Measurements from ENCODE around the gene THRA.

THRA gene

GRCh38 chr17:40023590-40024292, 39.0 kb upstream of the THRA start:
- TF ChIP-seq, protein P1, sequence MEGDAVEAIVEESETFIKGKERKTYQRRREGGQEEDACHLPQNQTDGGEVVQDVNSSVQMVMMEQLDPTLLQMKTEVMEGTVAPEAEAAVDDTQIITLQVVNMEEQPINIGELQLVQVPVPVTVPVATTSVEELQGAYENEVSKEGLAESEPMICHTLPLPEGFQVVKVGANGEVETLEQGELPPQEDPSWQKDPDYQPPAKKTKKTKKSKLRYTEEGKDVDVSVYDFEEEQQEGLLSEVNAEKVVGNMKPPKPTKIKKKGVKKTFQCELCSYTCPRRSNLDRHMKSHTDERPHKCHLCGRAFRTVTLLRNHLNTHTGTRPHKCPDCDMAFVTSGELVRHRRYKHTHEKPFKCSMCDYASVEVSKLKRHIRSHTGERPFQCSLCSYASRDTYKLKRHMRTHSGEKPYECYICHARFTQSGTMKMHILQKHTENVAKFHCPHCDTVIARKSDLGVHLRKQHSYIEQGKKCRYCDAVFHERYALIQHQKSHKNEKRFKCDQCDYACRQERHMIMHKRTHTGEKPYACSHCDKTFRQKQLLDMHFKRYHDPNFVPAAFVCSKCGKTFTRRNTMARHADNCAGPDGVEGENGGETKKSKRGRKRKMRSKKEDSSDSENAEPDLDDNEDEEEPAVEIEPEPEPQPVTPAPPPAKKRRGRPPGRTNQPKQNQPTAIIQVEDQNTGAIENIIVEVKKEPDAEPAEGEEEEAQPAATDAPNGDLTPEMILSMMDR (IDR thresholded peaks at IDR 0.05; ENCODE audit: borderline replicate concordance, insufficient read depth, low read depth, low read length), result no peak
- H3K4me3 ChIP-seq (ENCODE audit: low read depth, low read length), result no peak overlapping the region

DNA sequence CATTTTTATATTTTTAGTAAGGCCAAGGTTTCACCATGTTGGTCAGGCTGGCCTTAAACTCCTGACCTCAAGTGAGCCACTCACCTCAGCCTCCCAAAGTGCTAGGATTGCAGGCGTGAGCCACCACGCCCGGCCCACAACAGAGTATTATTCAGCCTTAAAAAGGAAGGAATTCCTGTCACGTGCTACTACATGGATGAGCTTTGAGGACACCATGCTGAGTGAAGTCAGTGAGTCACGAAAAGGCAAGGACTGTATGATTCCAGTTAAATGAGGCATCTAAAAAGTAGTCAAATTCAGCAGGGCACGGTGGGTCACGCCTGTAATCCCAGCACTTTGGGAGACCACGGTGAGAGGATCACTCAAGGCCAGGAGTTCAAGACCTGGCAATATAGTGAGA, 37.9 kb upstream of the THRA start:
- TF ChIP-seq, protein P1 (IDR thresholded peaks at IDR 0.05; ENCODE audit: borderline replicate concordance, insufficient read depth, low read depth, low read length), result no peak
- no peak overlapping the region for H3K4me3 ChIP-seq (ENCODE audit: low read depth, low read length)

- TF ChIP-seq, protein P1 (IDR thresholded peaks at IDR 0.05; ENCODE audit: borderline replicate concordance, insufficient read depth, low read depth, low read length), result no peak
- no peak overlapping the region for H3K4me3 ChIP-seq (ENCODE audit: low read depth, low read length)
These were observed 37.2 kb upstream of the THRA start for GRCh38 chr17:40025559-40025958.

DNA sequence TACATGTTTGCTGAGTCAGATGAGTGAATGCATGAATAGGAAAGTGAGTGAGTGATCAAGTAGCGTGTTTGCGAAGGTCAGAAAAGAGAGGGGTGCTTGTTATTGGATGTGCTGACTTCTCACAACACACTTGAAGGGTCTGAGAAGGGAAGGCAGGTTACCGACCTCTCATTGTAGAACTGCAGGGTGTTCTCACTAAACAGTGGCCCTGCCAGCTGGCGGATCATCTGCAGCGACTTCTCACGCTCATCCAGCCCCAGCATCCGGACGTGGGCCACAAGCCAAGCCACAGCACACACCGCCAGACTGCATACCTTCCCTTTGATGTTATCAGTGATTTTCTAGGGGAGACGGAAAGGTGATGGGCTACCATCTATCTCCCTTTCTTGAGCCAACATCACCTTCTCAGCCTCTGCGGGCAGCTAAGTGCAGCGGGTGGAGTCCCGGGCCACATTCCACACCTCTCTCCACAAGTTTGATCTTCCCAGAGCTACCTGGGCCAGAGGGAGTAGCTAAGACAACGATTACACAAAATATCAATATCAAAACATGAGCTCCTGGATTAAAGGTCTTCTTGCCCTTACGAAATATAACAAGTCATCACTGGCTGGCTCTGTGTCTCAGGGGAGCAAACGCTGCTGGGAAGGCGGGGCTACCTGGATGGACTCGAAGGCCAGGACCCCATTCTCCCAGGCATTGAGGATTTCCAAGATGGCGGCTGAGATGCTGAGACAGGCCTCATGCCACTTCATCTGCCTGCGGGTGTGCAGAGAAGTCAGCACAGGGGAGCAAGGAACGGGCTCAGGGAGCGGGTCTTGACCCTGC, 36.6 kb upstream of the THRA start:
- TF ChIP-seq, protein P1 (IDR thresholded peaks at IDR 0.05; ENCODE audit: borderline replicate concordance, insufficient read depth, low read depth, low read length), result no peak
- H3K4me3 ChIP-seq (ENCODE audit: low read depth, low read length), result no peak overlapping the region

DNA sequence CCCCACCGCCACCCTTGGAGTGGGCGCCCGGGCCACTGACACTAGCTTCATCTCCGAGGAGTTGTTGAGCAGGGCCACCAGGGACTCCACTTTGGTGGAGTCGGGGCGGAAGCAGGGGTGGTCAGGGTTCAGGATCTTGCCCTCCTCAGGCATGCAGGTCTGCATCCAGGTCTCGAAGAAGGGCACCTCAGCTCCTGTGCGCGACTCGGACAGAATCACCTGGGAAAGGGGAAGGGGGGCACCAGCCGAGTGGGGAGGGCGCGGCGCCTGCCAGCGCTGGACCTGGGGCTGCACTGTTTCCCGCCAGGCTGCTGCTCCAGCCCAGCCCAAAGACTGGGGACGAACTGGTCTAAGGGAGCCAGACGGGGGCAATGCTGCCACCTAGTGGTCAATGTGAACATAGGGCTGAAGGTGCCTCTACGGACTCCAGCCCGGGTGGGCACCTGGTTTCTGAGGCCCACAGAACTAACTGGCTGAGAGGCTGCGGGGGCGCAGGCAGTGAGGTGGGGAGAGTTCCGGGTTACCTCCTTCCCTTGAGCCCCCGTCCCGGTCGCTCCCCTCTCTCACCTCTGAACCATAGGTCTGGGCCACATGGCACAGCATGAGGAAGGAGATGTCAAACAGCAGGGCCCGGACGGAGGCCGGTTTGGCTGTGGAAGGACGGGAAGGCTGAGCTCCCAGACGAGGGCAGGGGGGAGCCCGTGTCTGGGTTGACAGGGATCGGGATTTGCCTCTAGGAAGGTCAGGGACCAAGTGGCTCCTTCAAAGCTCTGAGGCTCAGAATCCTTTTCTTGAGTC, 35.8 kb upstream of the THRA start:
- no peak overlapping the region for H3K4me3 ChIP-seq (ENCODE audit: low read depth, low read length)
- TF ChIP-seq, protein P1 (IDR thresholded peaks at IDR 0.05; ENCODE audit: borderline replicate concordance, insufficient read depth, low read depth, low read length), result peak; percentile 92

GRCh38 chr17:40027614-40028012, 35.2 kb upstream of the THRA start:
- TF ChIP-seq, protein P1 (IDR thresholded peaks at IDR 0.05; ENCODE audit: borderline replicate concordance, insufficient read depth, low read depth, low read length), result no peak
- no peak overlapping the region for H3K4me3 ChIP-seq (ENCODE audit: low read depth, low read length)

Data from GM12875 (cell line).